Immature natural killer cell (primary cell): ENCODE results near the gene TBC1D5. TPM values are rescaled to one million over a fixed set of nuclear protein-coding genes. Genes with fewer than 3 reads are reported as not detected.
"Not testable (repeated sequence)": the region's sequence is repeated elsewhere in the genome, so short reads cannot be mapped to it uniquely, and the experiment has no call there.

Source experiments
- DNase-seq, 3 donors: peaks; one replicate each; pipeline ENCODE4 v3.0.0; 2022; ENCODE audit warnings: mixed read lengths in 1 of 3
- H3K27ac Mint-ChIP-seq, 6 donors: one replicate each; pipeline ENCODE4 v1.8.0; 2020; ENCODE audit warnings: mixed read lengths in 6 of 6, mild to moderate bottlenecking in 5 of 6, inconsistent platforms in 4 of 6, moderate library complexity in 3 of 6
- H3K27me3 Mint-ChIP-seq, 3 donors: one replicate each; pipeline ENCODE4 v1.8.0; 2020 to 2021; ENCODE audit warnings: low read depth in 3 of 3, mild to moderate bottlenecking in 3 of 3, mixed read lengths in 3 of 3, moderate library complexity in 3 of 3, inconsistent platforms in 1 of 3
- H3K36me3 Mint-ChIP-seq, 3 donors: one replicate each; pipeline ENCODE4 v1.8.0; 2020; ENCODE audit warnings: mixed read lengths in 3 of 3, inconsistent platforms in 2 of 3, mild to moderate bottlenecking in 2 of 3
- H3K4me1 Mint-ChIP-seq, 2 donors: one replicate each; pipeline ENCODE4 v1.8.0; 2020; ENCODE audit warnings: inconsistent platforms in 2 of 2, mild to moderate bottlenecking in 2 of 2, mixed read lengths in 2 of 2, moderate library complexity in 1 of 2
- H3K4me3 Mint-ChIP-seq, 5 donors: one replicate each; pipeline ENCODE4 v1.8.0; 2020; ENCODE audit warnings: mild to moderate bottlenecking in 5 of 5, mixed read lengths in 5 of 5, inconsistent platforms in 3 of 5, moderate library complexity in 3 of 5
- H3K9me3 Mint-ChIP-seq, 6 donors: one replicate each; pipeline ENCODE4 v1.8.0; 2020; ENCODE audit warnings: mild to moderate bottlenecking in 6 of 6, mixed read lengths in 6 of 6, inconsistent platforms in 4 of 6, moderate library complexity in 3 of 6
- polyA plus RNA-seq, 3 donors: library from polyadenylated mRNA; unstranded; fragments of 300-500 nt; fragmentation: Illumina TruSeq; gene quantifications; one replicate each; pipeline ENCODE4 v1.2.3, GENCODE V29; 2021

Gene TBC1D5
- polyA plus RNA-seq, 3 donors from 2014 or later = 20.5 to 49.2 (median 25.8) TPM

DNA sequence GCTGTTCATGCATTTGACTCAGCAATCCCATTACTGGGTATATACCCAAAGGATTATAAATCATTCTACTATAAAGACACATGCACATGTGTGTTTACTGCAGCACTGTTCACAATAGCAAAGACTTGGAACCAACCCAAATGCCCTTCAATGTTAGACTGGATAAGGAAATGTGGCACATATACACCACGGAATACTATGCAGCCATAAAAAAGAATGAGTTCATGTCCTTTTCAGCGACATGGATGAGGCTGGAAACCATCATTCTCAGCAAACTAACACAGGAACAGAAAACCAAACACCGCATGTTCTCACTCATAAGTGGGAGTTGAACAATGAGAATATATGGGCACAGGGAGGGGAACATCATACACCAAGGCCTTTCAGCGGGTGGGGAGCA lies 391.2 kb downstream of the TBC1D5 start:
- H3K9me3 Mint-ChIP-seq, H3K27me3 Mint-ChIP-seq, H3K27ac Mint-ChIP-seq, H3K4me3 Mint-ChIP-seq, DNase-seq: not testable (repeated sequence)
- Mint-ChIP-seq H3K36me3 (peaks cover 0 to 11% (median 4%) of the 10 kb centered on the region in 3 donors), H3K4me1 (peaks cover 6 to 20% of the 10 kb centered on the region in 2 donors)

DNA sequence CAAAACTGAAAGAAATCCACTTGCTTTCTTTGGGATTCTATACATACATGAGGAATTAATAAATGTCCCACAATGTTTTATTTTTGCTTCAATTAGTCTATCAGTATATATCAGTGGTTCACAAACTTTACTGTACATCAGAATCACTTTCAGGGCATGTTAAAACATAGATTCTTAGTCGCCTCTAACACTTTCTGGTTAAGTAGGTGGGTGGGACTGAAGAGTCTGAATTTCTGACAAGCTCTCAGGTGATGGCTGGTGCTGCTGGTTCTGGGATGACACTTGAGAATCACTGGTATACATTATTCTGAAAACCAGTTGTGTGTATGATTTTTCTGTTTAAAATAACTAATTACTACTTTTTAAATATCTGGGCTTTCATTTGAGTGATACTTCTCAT lies 393.3 kb downstream of the TBC1D5 start:
- Mint-ChIP-seq H3K27me3 (peaks cover 0 to 5% (median 0%) of the 10 kb centered on the region in 3 donors), H3K36me3 (peaks cover 0 to 8% (median 4%) of the 10 kb centered on the region in 3 donors), H3K4me3 (no peak overlapping the region), H3K9me3 (no peaks in the 10 kb centered on the region), H3K4me1 (peaks cover 3 to 7% of the 10 kb centered on the region in 2 donors), H3K27ac (no peak overlapping the region)
- DNase-seq = no peak

DNA sequence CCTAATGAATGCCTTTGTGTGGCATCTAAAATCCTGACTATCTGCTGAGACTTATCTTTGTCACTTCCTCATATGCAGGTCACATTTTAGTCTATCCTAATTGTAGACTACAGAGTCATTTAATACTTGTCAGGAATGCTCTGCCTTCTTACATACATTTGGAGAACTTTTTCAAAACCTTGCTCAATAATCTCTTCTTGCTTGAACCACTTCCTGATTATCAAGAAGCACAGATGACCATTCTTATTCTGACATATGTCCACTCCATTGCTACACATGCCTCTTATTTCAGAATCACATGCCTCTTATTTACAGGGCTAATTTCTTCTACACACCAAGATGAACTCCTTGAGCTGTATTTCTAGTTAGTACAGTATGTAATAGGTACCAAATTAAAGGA lies 400.3 kb downstream of the TBC1D5 start:
- peaks cover 0 to 4% (median 0%) of the 10 kb centered on the region in 3 donors for H3K36me3 Mint-ChIP-seq
- peaks cover 0 to 3% (median 0%) of the 10 kb centered on the region in 3 donors for H3K27me3 Mint-ChIP-seq
- H3K4me3 Mint-ChIP-seq = no peak overlapping the region
- H3K9me3 Mint-ChIP-seq = no peaks in the 10 kb centered on the region
- H3K27ac Mint-ChIP-seq = no peak overlapping the region
- no peaks in the 10 kb centered on the region for H3K4me1 Mint-ChIP-seq
- DNase-seq = no peak

DNA sequence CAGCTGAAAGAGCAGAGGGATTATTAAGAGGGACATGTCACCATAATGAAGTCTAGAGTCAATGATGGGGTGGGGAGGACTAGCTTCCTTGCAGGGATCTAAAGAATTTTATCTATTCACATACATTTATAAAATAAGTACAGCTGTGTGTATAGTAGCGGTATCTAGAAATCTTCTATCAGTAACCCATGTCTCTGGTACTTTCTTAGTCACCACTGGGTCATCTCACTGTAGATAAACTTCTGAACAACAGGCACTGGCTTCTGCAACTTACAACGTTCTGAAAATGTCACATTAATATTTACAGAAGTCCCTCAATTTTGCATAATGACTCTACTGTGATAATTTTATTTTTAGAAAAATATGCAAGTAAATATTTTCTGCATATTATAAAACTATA lies 401.7 kb downstream of the TBC1D5 start:
- no peak for DNase-seq
- peaks cover 0 to 4% (median 0%) of the 10 kb centered on the region in 3 donors for H3K36me3 Mint-ChIP-seq
- H3K9me3 Mint-ChIP-seq = no peaks in the 10 kb centered on the region
- H3K4me3 Mint-ChIP-seq = no peak overlapping the region
- H3K4me1 Mint-ChIP-seq = no peaks in the 10 kb centered on the region
- peaks cover 0 to 3% (median 0%) of the 10 kb centered on the region in 3 donors for H3K27me3 Mint-ChIP-seq
- H3K27ac Mint-ChIP-seq = no peak overlapping the region

DNA sequence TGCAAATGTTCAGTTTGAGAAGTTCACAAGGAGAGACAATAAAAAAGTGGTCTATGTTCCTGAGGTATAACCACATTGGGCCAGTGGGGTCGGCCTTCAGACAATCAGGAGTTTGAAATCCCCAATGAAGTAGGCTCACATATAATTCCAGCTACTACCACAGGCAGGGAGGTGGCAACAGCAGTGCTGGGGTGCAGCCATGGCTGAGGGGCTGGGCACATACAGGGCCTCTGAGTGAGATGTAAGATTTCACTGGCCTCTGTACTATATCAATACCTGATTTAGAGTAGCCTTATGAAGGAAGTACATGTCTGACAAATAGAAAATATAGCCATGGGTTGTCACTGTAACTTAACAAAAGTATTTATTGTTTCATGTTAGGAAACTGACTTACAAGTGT lies 402.2 kb downstream of the TBC1D5 start:
- no peaks in the 10 kb centered on the region for H3K4me1 Mint-ChIP-seq
- H3K9me3 Mint-ChIP-seq = no peaks in the 10 kb centered on the region
- DNase-seq = no peak
- no peak overlapping the region for H3K4me3 Mint-ChIP-seq
- peaks cover 0 to 3% (median 0%) of the 10 kb centered on the region in 3 donors for H3K27me3 Mint-ChIP-seq
- H3K36me3 Mint-ChIP-seq = peaks cover 0 to 4% (median 0%) of the 10 kb centered on the region in 3 donors
- H3K27ac Mint-ChIP-seq = no peak overlapping the region

DNA sequence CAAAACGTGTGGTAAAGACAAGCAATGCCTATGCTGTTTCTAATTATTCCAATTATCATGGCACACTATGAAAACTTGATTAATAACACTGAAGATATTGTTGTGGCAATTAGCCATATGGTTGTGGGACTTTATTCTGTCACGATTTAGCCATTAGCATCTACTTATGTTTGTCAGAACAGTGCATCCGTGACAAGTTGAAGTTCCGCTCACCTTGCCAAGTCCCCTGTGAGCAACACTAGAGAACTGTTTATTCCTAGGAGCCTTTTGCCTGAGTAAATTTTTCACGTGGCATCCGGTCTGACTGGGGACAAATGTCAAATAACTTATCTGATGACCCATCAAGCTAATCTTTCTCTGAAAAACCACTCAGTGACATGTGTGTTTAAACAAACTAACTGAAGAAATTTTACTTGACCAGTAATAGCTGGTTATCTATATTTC lies 403.3 kb downstream of the TBC1D5 start:
- H3K9me3 Mint-ChIP-seq = no peaks in the 10 kb centered on the region
- no peak for DNase-seq
- no peak overlapping the region for H3K27ac Mint-ChIP-seq
- no peaks in the 10 kb centered on the region for H3K4me1 Mint-ChIP-seq
- H3K4me3 Mint-ChIP-seq = no peak overlapping the region
- peaks cover 0 to 4% (median 0%) of the 10 kb centered on the region in 3 donors for H3K36me3 Mint-ChIP-seq
- peaks cover 0 to 3% (median 0%) of the 10 kb centered on the region in 3 donors for H3K27me3 Mint-ChIP-seq

DNA sequence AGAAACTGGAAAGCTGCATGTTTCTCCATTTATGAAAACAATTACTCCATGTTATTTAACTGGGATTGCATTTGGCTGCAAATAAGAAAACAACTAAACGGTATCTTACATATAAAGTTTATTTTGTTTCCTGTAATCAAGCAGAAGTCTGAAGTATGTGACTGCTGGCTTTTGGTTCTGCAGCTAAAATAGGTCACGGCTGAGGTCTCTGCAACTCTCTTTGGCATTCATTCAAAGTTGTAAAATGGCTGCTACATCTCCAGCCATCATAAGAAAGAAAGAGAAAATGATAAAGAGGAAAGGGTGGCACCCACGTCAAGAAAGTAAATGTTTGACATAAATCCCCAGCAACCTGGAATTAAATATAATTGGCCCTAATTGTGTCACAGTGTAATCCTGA lies 406.1 kb downstream of the TBC1D5 start:
- no peaks in the 10 kb centered on the region for H3K4me1 Mint-ChIP-seq
- H3K36me3 Mint-ChIP-seq = no peaks in the 10 kb centered on the region
- no peaks in the 10 kb centered on the region for H3K9me3 Mint-ChIP-seq
- no peaks in the 10 kb centered on the region for H3K27me3 Mint-ChIP-seq
- no peak overlapping the region for H3K4me3 Mint-ChIP-seq
- no peak for DNase-seq
- H3K27ac Mint-ChIP-seq = no peak overlapping the region

DNA sequence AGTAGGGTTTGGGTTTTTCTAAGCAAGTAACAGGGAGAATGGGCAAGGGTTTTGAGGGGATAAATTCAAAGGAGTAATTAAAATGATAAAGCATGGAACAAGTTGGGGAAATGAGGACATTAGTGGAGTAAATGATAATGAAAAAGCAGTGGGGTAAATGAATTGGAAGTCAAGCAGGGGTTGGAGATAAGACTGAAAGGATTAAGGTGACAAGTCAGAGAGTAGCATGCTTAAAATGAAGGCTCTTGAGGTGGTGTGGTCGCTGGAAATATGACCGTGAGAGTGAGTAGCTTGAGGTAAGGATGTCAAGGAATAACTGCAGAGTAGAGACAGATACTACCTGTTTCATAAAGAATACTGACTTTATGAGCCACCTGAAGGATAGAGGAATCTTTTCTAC lies 408.5 kb downstream of the TBC1D5 start:
- Mint-ChIP-seq H3K27me3 (no peaks in the 10 kb centered on the region), H3K4me1 (no peaks in the 10 kb centered on the region), H3K27ac (no peak overlapping the region)

DNA sequence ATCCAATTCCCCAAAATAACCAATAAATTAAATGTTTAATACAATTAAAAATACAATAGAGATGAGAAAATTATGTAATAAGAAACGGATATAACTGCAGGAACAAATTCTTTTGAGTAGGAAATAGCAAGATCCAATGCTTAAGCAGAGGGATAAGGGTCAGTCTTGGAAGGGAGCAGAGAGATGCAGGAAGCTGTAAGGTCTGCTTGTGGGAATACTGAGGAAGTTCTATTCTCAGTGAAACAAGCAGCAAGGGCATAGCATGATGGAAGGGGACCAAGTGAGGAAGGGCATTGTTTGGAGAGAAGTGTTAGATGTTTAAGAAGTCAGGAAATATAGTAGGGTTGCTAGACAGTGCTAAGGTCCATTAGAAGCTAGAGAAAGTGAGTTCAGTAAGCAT lies 409.0 kb downstream of the TBC1D5 start:
- H3K27me3 Mint-ChIP-seq = no peaks in the 10 kb centered on the region

More for the DNA sequence above, 408.5 kb downstream of the TBC1D5 start:
- Mint-ChIP-seq H3K9me3 (no peaks in the 10 kb centered on the region), H3K4me3 (no peak overlapping the region), H3K36me3 (no peaks in the 10 kb centered on the region)
- DNase-seq = no peak

DNA sequence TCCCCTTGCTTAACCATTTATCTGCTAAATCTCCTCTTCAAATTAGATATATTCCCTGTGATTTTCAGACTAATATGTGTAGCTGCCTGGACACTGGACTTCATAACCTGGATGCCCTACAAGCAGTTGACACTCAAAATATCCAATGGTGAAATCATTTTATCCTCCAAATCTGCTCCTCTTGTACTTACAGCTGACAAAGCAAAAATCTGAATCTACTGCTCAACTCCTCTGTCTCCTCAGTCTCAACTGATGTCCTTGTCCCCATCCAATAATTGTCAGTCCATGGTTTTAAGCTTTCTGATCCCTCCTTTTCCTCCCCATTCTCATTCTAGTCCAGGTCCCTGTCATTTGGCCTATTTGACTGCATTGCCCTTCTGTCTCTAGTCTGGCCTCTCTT lies 411.8 kb downstream of the TBC1D5 start:
- peaks cover 0 to 3% (median 0%) of the 10 kb centered on the region in 3 donors for H3K27me3 Mint-ChIP-seq
- no peak overlapping the region for H3K4me3 Mint-ChIP-seq
- peaks cover 0 to 1% (median 0%) of the 10 kb centered on the region in 6 donors for H3K9me3 Mint-ChIP-seq
- no peaks in the 10 kb centered on the region for H3K4me1 Mint-ChIP-seq
- DNase-seq = no peak
- peaks cover 0 to 5% (median 4%) of the 10 kb centered on the region in 3 donors for H3K36me3 Mint-ChIP-seq
- H3K27ac Mint-ChIP-seq = no peak overlapping the region

More for the DNA sequence above, 409.0 kb downstream of the TBC1D5 start:
- H3K9me3 Mint-ChIP-seq = no peaks in the 10 kb centered on the region
- DNase-seq = no peak
- no peaks in the 10 kb centered on the region for H3K36me3 Mint-ChIP-seq
- no peak overlapping the region for H3K27ac Mint-ChIP-seq
- H3K4me3 Mint-ChIP-seq = no peak overlapping the region
- H3K4me1 Mint-ChIP-seq = no peaks in the 10 kb centered on the region

DNA sequence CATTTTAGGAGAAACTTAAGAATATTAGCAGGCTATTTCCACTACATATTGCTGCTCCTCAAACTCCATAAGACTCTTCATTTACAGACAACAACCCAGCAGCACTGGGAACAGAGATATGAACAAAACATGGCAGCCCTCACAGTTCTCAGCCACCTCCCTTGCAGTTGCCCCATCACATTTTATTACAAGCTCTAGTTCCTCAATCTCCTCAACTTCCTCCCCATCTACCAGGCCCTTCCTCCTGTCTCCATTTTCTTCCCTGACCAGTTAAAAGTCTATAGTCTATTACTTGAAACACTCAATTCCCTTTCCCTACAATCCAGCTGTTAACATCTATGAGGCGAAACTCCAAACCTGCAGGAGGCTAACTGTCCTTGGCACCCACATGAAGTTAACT lies 412.5 kb downstream of the TBC1D5 start:
- Mint-ChIP-seq H3K9me3 (peaks cover 0 to 1% (median 0%) of the 10 kb centered on the region in 6 donors), H3K36me3 (peaks cover 0 to 9% (median 4%) of the 10 kb centered on the region in 3 donors), H3K27ac (no peak overlapping the region), H3K4me1 (no peaks in the 10 kb centered on the region), H3K4me3 (no peak overlapping the region), H3K27me3 (peaks cover 0 to 3% (median 2%) of the 10 kb centered on the region in 3 donors)
- no peak for DNase-seq

DNA sequence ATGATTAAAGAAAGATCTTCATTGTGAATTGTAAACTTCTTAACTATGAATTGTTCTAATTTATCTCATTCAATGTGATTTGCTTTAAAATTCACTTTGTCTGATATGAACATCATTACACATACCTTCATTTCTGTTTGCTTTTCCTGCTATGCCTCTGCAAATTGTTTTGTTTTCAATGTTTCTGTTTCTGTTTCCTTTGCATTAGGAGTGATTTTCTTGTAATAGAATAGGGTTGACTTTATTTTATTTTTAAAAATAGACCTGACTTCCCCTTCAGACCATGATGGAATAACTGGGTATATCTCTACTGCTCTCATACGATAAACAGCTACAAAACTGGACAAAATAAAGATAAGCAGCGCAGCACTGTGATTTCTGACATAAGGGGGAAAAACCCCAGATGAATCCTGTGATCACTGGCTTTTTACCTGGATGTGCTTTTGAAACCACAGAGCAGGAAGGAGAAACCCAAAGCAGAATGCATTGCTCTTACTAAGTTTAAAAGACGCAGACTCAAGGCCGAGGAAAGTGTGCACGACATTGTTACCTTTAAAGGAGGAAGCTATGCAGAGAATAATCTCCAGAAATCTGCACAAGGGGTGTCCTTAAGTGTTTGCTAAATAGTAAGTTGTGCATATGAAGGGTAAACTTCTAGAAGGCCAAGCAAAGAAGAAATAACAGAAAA lies 420.2 kb downstream of the TBC1D5 start:
- H3K36me3 Mint-ChIP-seq = peaks cover 6 to 19% (median 8%) of the 10 kb centered on the region in 3 donors
- no peak for DNase-seq
- peaks cover 17 to 23% of the 10 kb centered on the region in 2 donors for H3K4me1 Mint-ChIP-seq
- peak overlapping the region in 4 of 5 donors; percentile 14 to 27 (median 18) for H3K4me3 Mint-ChIP-seq
- peaks cover 0 to 2% (median 2%) of the 10 kb centered on the region in 3 donors for H3K27me3 Mint-ChIP-seq
- H3K27ac Mint-ChIP-seq = peak overlapping the region in 3 of 6 donors; percentile 13 to 63 (median 24)
- H3K9me3 Mint-ChIP-seq = no peaks in the 10 kb centered on the region

DNA sequence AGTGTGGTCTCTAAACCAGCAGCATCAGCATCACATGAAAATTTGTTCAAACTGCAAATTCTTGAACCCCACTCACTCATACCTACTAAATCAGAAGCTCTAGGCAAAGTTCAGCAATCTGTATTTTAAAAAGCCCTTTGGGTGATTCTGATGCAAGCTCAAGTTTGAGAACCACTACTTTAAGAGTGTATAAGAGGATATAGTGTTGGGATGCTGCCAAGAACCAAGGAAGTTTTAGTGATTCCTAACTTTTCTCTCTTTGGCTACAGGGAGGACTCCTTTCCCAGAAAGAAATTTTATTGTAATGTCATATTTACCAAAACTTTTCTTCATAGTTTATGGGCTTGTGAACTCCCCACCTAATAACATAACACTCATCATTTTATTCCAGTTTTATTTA lies 422.2 kb downstream of the TBC1D5 start:
- Mint-ChIP-seq H3K9me3 (no peaks in the 10 kb centered on the region), H3K27me3 (peaks cover 0 to 1% (median 0%) of the 10 kb centered on the region in 3 donors), H3K27ac (no peak overlapping the region), H3K36me3 (peaks cover 6 to 19% (median 8%) of the 10 kb centered on the region in 3 donors), H3K4me1 (peaks cover 17 to 23% of the 10 kb centered on the region in 2 donors), H3K4me3 (no peak overlapping the region)
- no peak for DNase-seq

DNA sequence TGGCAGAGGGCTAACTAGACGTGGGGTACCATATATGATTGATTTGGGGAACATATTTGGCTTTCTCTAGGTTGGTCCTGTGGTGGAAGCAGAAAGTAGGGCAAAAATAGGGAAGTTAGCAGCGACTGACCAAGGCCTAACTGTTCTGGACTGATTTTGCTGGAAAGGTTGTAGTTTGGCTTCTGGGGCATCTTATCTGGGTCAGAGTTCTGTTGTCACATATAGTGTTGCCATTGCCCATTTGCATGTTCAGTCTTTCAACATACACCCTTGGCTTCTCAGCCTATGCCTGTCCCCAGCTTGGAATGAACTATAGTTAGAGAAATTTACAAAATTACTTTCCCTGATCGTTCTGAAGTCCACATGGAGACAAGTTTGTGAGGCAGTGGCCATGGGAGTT lies 426.5 kb downstream of the TBC1D5 start:
- no peak overlapping the region for H3K27ac Mint-ChIP-seq
- no peaks in the 10 kb centered on the region for H3K4me1 Mint-ChIP-seq
- no peak overlapping the region for H3K4me3 Mint-ChIP-seq
- H3K36me3 Mint-ChIP-seq = peaks cover 6 to 21% (median 8%) of the 10 kb centered on the region in 3 donors
- no peaks in the 10 kb centered on the region for H3K9me3 Mint-ChIP-seq
- DNase-seq = no peak
- H3K27me3 Mint-ChIP-seq = no peaks in the 10 kb centered on the region
